Adipocyte (in vitro differentiated cells): Measurements from ENCODE around the gene CERK.
"Not testable (repeated sequence)": the region's sequence is repeated elsewhere in the genome, so short reads cannot be mapped to it uniquely, and the experiment has no call there.

Experiments
- DNase-seq: peaks from one replicate; pipeline ENCODE4 v3.0.0-alpha.2; 2015; ENCODE audit warnings: low read depth
- H3K27me3 ChIP-seq: replicated peaks from 2 replicates; pipeline ENCODE4 v1.7.0; 2013; ENCODE audit warnings: mild to moderate bottlenecking, low read length, moderate library complexity; ENCODE audit not compliant: control insufficient read depth, insufficient read depth
- H3K36me3 ChIP-seq: 2 replicates; pipeline ENCODE4 v1.7.0; 2013; ENCODE audit warnings: low read length, mild to moderate bottlenecking, moderate library complexity; ENCODE audit not compliant: control insufficient read depth, insufficient read depth, severe bottlenecking
- H3K4me1 ChIP-seq: 2 replicates; pipeline ENCODE4 v1.7.0; 2013; ENCODE audit warnings: mild to moderate bottlenecking, low read length, moderate library complexity; ENCODE audit not compliant: control insufficient read depth, insufficient read depth
- H3K4me3 ChIP-seq: 2 replicates; pipeline ENCODE4 v1.7.0; 2013; ENCODE audit warnings: mild to moderate bottlenecking, low read length, moderate library complexity
- H3K9ac ChIP-seq: 2 replicates; pipeline ENCODE4 v1.7.0; 2013; ENCODE audit warnings: mild to moderate bottlenecking, low read length, moderate library complexity
- H3K9me3 ChIP-seq: 2 replicates; pipeline ENCODE4 v1.7.0; 2013; ENCODE audit warnings: mild to moderate bottlenecking, low read length, moderate library complexity; ENCODE audit not compliant: control insufficient read depth

CERK gene

GRCh38 chr22:46736705-46737104, 1.3 kb downstream of the CERK start:
- no peak for DNase-seq
- Histone ChIP-seq H3K9me3 (no peaks in the 10 kb centered on the region), H3K4me3 (peak overlapping the region; percentile 91), H3K27me3 (no peaks in the 10 kb centered on the region), H3K9ac (peak overlapping the region; percentile 85), H3K4me1 (peaks cover 38% of the 10 kb centered on the region), H3K36me3 (no peaks in the 10 kb centered on the region)

- no peaks in the 10 kb centered on the region for H3K36me3 ChIP-seq
- no peak for DNase-seq
- H3K9ac ChIP-seq = peak overlapping the region; percentile 85
- no peaks in the 10 kb centered on the region for H3K9me3 ChIP-seq
- H3K4me1 ChIP-seq = peaks cover 35% of the 10 kb centered on the region
- no peaks in the 10 kb centered on the region for H3K27me3 ChIP-seq
- H3K4me3 ChIP-seq = peak overlapping the region; percentile 91
Observed at GRCh38 chr22:46735747-46736608, 2.1 kb downstream of the CERK start.

DNA sequence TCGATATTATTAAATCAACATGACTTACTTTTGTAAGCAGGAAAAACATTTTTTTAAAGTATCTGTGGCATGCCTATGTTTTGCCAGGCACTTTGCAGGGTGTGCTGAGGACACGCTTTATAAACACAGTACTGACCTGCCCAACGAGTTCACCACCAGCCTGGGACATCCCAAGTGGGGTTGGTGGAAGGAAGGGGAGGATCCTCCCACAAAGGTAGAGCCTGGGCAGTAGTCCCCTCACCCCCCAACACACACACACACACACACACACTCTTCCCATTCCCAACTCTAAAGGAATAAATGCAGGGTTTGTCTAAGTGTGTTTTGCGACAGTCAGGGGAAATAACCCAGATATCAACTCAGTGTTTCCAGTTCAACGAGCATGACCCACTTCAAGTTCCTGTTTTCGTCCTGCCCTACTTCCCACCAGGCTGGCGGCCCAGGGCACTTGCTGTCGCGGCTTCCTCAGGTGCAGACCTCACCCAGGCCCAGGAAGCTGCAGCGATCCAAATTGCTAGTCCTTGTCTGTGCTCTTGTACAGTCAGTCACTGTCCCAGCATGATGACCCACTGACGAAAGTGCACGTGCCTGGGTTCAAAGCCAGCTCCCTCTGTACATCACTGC, 3.1 kb downstream of the CERK start:
- DNase-seq = no peak
- Histone ChIP-seq H3K27me3 (no peaks in the 10 kb centered on the region), H3K36me3 (no peaks in the 10 kb centered on the region), H3K4me3 (no peak overlapping the region), H3K9me3 (no peaks in the 10 kb centered on the region), H3K9ac (no peak overlapping the region), H3K4me1 (peaks cover 30% of the 10 kb centered on the region)

- H3K9me3 ChIP-seq, H3K4me3 ChIP-seq, H3K9ac ChIP-seq, H3K27me3 ChIP-seq, H3K36me3 ChIP-seq: not testable (repeated sequence)
- peak; percentile 42 for DNase-seq
- peaks cover 24% of the 10 kb centered on the region for H3K4me1 ChIP-seq
Observed at GRCh38 chr22:46734213-46734722, 3.8 kb downstream of the CERK start.

- H3K36me3 ChIP-seq = no peaks in the 10 kb centered on the region
- no peak overlapping the region for H3K4me3 ChIP-seq
- DNase-seq = no peak
- no peaks in the 10 kb centered on the region for H3K9me3 ChIP-seq
- H3K9ac ChIP-seq = no peak overlapping the region
- no peaks in the 10 kb centered on the region for H3K27me3 ChIP-seq
- H3K4me1 ChIP-seq = peaks cover 22% of the 10 kb centered on the region
Observed at GRCh38 chr22:46732513-46732912, 5.5 kb downstream of the CERK start.

GRCh38 chr22:46732041-46732379, 6.0 kb downstream of the CERK start:
- no peaks in the 10 kb centered on the region for H3K27me3 ChIP-seq
- no peaks in the 10 kb centered on the region for H3K36me3 ChIP-seq
- no peak for DNase-seq
- no peaks in the 10 kb centered on the region for H3K9me3 ChIP-seq
- H3K4me1 ChIP-seq = peaks cover 20% of the 10 kb centered on the region
- H3K4me3 ChIP-seq = no peak overlapping the region
- no peak overlapping the region for H3K9ac ChIP-seq

DNA sequence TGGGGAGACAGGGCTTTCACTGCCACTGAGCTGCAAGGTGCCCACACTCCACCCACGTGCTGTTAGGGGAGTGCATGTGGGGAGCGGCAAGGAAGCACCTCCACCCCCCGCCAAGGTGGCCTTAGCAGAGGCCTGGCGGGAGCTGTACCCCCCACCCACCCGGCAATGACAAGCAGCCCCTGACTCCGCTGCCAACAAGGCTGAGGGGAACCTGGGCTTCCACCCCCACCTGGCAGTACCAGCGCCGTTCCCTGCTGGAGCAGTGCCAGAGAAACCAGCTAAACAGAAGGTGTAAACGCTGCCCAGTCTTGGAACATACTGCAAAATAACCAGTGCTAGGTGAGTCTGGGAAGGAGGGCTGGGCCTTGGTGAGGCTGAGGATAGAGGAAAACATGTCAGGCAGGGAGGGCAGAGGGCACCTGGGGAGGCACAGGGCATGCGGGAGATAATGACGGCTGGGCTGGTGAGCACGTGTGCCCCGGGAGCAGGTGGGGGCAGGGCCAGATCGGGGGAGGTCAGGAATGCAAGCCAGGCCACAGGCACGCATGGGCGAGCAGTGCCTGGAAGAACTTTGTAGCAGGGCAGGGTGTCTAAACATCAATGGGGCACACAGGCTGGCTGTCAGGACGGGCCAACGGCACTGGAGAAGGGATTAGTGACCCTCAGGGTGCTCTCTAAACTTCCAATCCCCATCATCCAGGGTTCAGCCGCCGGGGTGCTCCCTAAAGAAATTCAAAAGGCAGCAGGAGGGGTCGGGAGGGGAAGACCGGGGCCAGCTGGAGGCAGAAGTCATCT, 6.6 kb downstream of the CERK start:
- no peaks in the 10 kb centered on the region for H3K27me3 ChIP-seq
- H3K9me3 ChIP-seq = no peaks in the 10 kb centered on the region
- H3K4me1 ChIP-seq = peaks cover 15% of the 10 kb centered on the region
- H3K4me3 ChIP-seq = no peak overlapping the region
- peak; percentile 39 for DNase-seq
- H3K9ac ChIP-seq = no peak overlapping the region
- no peaks in the 10 kb centered on the region for H3K36me3 ChIP-seq

GRCh38 chr22:46730568-46731245, 7.3 kb downstream of the CERK start:
- DNase-seq = peak; percentile 34
- Histone ChIP-seq H3K9ac (no peak overlapping the region), H3K36me3 (no peaks in the 10 kb centered on the region), H3K4me3 (no peak overlapping the region), H3K9me3 (no peaks in the 10 kb centered on the region), H3K4me1 (peaks cover 15% of the 10 kb centered on the region), H3K27me3 (no peaks in the 10 kb centered on the region)

DNA sequence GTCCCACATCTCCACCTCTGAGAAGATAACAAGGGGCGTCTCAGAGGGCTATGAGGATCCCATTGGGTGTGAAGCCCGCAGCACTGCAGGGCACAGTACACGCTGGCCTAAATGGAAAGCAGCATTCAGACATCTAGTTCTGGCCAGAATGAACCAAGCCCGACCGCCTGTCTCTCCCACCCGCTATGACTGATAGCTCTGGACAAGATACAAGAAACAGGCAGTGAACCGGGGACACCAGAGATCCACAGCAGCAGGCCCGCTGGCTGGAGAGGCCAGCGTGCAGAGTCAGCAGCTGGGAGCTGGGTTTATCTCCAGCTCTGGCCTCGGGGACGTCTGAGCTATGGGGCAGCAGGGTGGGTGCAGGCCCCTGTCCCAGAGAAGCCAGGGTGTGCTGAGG, 9.6 kb downstream of the CERK start:
- Histone ChIP-seq H3K4me1 (peaks cover 9% of the 10 kb centered on the region), H3K27me3 (no peaks in the 10 kb centered on the region), H3K36me3 (no peaks in the 10 kb centered on the region), H3K4me3 (no peak overlapping the region), H3K9me3 (no peaks in the 10 kb centered on the region), H3K9ac (no peak overlapping the region)
- no peak for DNase-seq

DNA sequence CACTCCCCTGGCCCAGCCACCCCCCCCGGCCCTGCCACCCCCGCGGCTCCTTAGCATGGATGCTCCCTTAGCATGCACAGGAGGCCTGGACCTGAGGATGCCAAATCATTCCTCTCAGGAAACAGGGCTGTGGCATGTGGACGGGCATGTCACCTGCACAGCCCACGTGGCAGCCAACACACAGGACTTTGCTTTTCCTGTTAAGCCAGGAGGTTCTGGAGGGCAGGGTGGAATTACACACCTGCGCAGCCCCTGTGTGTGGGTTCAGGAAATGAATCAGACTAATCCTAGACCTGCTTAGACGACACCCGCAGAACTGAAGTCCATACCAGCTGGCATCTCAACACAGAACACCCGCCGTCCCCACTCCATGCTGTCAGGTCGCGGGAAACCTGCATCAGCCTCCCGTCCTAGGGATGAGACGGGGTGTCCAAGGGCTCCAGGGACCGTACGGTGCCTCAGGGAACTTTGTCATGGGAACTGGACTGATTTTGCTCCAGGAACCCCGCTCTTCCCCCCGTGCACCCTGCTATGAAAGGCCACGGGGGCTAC, 10.2 kb downstream of the CERK start:
- no peaks in the 10 kb centered on the region for H3K27me3 ChIP-seq
- no peak overlapping the region for H3K9ac ChIP-seq
- H3K36me3 ChIP-seq = no peaks in the 10 kb centered on the region
- H3K9me3 ChIP-seq = no peaks in the 10 kb centered on the region
- DNase-seq = no peak
- no peak overlapping the region for H3K4me3 ChIP-seq
- peaks cover 9% of the 10 kb centered on the region for H3K4me1 ChIP-seq
